ENCODE data around the gene SHISA6.

Gene SHISA6

DNA sequence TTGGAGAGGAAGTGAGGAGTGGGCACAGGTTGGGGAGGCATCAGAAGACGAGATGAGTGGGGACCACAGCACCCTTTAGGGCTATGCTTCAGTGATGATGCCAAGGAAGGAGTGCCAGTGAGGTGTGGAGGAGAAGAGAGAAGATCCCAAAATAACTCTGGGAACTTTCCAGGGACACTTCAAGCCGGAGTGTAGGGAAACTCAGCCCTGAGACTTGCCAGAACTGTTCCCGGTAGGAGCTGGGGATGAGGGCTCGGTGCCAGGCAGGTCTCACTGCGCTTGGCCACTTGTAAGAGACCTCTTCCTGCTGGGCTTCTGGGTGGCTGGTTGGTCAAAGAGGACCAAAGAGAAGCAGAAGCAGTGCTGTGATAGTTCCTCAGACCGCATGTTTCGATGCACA is 63.6 kb downstream of the SHISA6 start:
- Histone ChIP-seq H4K20me1 (ENCODE audit: insufficient read depth) (no peaks in the 10 kb centered on the region), H2AFZ (ENCODE audit: low read depth) (no peak overlapping the region), H3K79me2 (ENCODE audit: insufficient read depth, low read depth) (no peaks in the 10 kb centered on the region), H3K27me3 (ENCODE audit: insufficient read depth, low read depth) (no peaks in the 10 kb centered on the region), H3K4me1 (ENCODE audit: low read depth, poor library complexity, severe bottlenecking) (no peaks in the 10 kb centered on the region), H3K36me3 (ENCODE audit: insufficient read depth) (no peaks in the 10 kb centered on the region), H3K27ac (no peak overlapping the region), H3K4me2 (no peak overlapping the region), H3K9ac (no peak overlapping the region), H3K4me3 (IDR thresholded peaks at IDR 0.05; ENCODE audit: insufficient read depth, low read depth, low read length) (no peak overlapping the region)
- TF ChIP-seq, protein P1, sequence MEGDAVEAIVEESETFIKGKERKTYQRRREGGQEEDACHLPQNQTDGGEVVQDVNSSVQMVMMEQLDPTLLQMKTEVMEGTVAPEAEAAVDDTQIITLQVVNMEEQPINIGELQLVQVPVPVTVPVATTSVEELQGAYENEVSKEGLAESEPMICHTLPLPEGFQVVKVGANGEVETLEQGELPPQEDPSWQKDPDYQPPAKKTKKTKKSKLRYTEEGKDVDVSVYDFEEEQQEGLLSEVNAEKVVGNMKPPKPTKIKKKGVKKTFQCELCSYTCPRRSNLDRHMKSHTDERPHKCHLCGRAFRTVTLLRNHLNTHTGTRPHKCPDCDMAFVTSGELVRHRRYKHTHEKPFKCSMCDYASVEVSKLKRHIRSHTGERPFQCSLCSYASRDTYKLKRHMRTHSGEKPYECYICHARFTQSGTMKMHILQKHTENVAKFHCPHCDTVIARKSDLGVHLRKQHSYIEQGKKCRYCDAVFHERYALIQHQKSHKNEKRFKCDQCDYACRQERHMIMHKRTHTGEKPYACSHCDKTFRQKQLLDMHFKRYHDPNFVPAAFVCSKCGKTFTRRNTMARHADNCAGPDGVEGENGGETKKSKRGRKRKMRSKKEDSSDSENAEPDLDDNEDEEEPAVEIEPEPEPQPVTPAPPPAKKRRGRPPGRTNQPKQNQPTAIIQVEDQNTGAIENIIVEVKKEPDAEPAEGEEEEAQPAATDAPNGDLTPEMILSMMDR (conservative IDR thresholded peaks at IDR 0.05; ENCODE audit: low read depth, low read length), result no peak

GRCh38 chr17:11305524-11305923 is 64.5 kb downstream of the SHISA6 start:
- TF ChIP-seq, protein P1 (conservative IDR thresholded peaks at IDR 0.05; ENCODE audit: low read depth, low read length), result no peak
- H3K36me3 ChIP-seq (ENCODE audit: insufficient read depth), result no peaks in the 10 kb centered on the region
- H3K9ac ChIP-seq, result no peak overlapping the region
- no peaks in the 10 kb centered on the region for H3K27me3 ChIP-seq (ENCODE audit: insufficient read depth, low read depth)
- H3K27ac ChIP-seq, result no peak overlapping the region
- no peaks in the 10 kb centered on the region for H3K79me2 ChIP-seq (ENCODE audit: insufficient read depth, low read depth)
- H4K20me1 ChIP-seq (ENCODE audit: insufficient read depth), result no peaks in the 10 kb centered on the region
- no peak overlapping the region for H3K4me2 ChIP-seq
- no peaks in the 10 kb centered on the region for H3K4me1 ChIP-seq (ENCODE audit: low read depth, poor library complexity, severe bottlenecking)
- H2AFZ ChIP-seq (ENCODE audit: low read depth), result no peak overlapping the region
- H3K4me3 ChIP-seq (IDR thresholded peaks at IDR 0.05; ENCODE audit: insufficient read depth, low read depth, low read length), result no peak overlapping the region

GRCh38 chr17:11308531-11308930 is 67.5 kb downstream of the SHISA6 start:
- TF ChIP-seq, protein P1 (conservative IDR thresholded peaks at IDR 0.05; ENCODE audit: low read depth, low read length), result no peak
- Histone ChIP-seq H3K27ac (no peak overlapping the region), H4K20me1 (ENCODE audit: insufficient read depth) (no peaks in the 10 kb centered on the region), H3K36me3 (ENCODE audit: insufficient read depth) (no peaks in the 10 kb centered on the region), H3K4me3 (IDR thresholded peaks at IDR 0.05; ENCODE audit: insufficient read depth, low read depth, low read length) (no peak overlapping the region), H3K4me2 (no peak overlapping the region), H2AFZ (ENCODE audit: low read depth) (no peak overlapping the region), H3K27me3 (ENCODE audit: insufficient read depth, low read depth) (no peaks in the 10 kb centered on the region), H3K4me1 (ENCODE audit: low read depth, poor library complexity, severe bottlenecking) (no peaks in the 10 kb centered on the region), H3K9ac (no peak overlapping the region), H3K79me2 (ENCODE audit: insufficient read depth, low read depth) (no peaks in the 10 kb centered on the region)

DNA sequence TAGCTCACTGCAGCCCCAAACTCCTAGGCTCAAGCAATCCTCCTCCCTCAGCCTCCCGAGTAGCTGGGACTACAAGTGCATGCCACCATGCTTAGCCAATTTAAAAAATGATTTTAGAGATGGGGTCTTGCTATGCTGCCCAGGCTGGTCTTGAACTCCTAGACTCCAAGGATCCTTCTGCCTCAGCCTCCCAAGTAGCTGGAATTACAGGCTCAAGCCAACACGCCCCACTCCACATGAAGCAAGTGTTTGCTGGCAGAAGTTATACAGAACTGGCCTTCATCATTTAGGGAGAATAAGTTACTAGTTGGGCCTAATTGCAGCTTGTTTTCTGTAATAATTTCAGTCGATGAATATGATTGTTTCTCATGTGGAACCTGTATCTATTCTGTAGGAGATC is 68.0 kb downstream of the SHISA6 start:
- H3K4me1 ChIP-seq (ENCODE audit: low read depth, poor library complexity, severe bottlenecking), result no peaks in the 10 kb centered on the region
- TF ChIP-seq, protein P1 (conservative IDR thresholded peaks at IDR 0.05; ENCODE audit: low read depth, low read length), result no peak

More for the DNA sequence above, 68.0 kb downstream of the SHISA6 start:
- Histone ChIP-seq H3K79me2 (ENCODE audit: insufficient read depth, low read depth) (no peaks in the 10 kb centered on the region), H3K4me2 (no peak overlapping the region), H3K9ac (no peak overlapping the region), H3K4me3 (IDR thresholded peaks at IDR 0.05; ENCODE audit: insufficient read depth, low read depth, low read length) (no peak overlapping the region), H3K27ac (no peak overlapping the region), H3K36me3 (ENCODE audit: insufficient read depth) (no peaks in the 10 kb centered on the region), H3K27me3 (ENCODE audit: insufficient read depth, low read depth) (no peaks in the 10 kb centered on the region), H2AFZ (ENCODE audit: low read depth) (no peak overlapping the region), H4K20me1 (ENCODE audit: insufficient read depth) (no peaks in the 10 kb centered on the region)
